Retinal pigment epithelial cell (primary cell): Measurements from ENCODE around the gene UBTF.
"Not testable (repeated sequence)": the region's sequence is repeated elsewhere in the genome, so short reads cannot be mapped to it uniquely, and the experiment has no call there.

Experiments
- DNase-seq: peaks from one replicate; pipeline ENCODE4 v3.0.0-alpha.2; 2010; ENCODE audit warnings: low read depth
- H3K4me3 ChIP-seq: 2 replicates; pipeline ENCODE4 v1.5.1; 2011; ENCODE audit warnings: mild to moderate bottlenecking, low read length, control low read depth, moderate library complexity
- CTCF ChIP-seq: conservative IDR thresholded peaks from 2 replicates; pipeline ENCODE4 v1.5.1; 2011; ENCODE audit warnings: low read depth, low read length, control low read depth, inconsistent platforms

The UBTF gene

DNA sequence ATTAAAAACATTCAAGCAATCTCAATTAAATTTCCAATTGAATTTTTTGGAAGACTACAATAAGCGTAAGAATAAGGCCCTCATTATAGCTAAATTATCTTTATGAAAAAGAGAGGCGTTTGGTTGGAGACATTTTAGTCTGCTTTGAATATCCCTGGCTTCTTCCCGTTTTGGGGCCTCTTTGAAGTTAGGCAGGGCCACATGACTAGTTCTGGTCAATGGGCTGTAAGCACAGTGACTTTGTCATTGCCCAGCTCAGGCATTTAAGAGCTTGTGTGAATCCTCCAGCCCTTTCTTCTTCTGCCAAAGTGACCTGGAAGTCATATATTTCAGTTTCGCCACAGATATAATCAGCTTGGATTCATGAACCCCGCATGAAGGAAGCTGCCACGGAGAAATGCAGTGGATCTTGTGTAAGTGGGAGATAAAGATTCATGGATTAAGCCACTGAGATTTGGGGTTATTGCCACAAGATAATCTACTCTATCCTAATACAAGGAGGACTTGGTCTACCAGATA is 21.7 kb upstream of the UBTF start:
- no peak for DNase-seq
- H3K4me3 ChIP-seq = no peak overlapping the region
- TF ChIP-seq CTCF = no peak

DNA sequence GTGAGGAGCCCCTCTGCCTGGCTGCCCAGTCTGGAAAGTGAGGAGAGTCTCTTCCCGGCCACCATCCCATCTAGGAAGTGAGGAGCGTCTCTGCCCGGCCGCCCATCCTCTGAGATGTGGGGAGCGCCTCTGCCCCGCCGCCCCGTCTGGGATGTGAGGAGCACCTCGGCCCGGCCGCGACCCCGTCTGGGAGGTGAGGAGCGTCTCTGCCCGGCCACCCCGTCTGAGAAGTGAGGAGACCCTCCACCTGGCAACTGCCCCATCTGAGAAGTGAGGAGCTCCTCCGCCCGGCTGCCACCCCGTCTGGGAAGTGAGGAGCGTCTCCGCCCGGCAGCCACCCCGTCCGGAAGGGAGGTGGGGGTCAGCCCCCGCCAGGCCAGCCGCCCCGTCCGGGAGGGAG is 18.4 kb upstream of the UBTF start:
- H3K4me3 ChIP-seq, DNase-seq: not testable (repeated sequence)

- TF ChIP-seq CTCF = no peak
- no peak overlapping the region for H3K4me3 ChIP-seq
Observed at GRCh38 chr17:44236444-44236991, 17.0 kb upstream of the UBTF start.

GRCh38 chr17:44235583-44235936 is 16.1 kb upstream of the UBTF start:
- H3K4me3 ChIP-seq = no peak overlapping the region
- DNase-seq = no peak

More at GRCh38 chr17:44236444-44236991, 17.0 kb upstream of the UBTF start:
- no peak for DNase-seq

GRCh38 chr17:44233582-44233981 is 14.1 kb upstream of the UBTF start:
- H3K4me3 ChIP-seq = no peak overlapping the region
- TF ChIP-seq CTCF = no peak
- DNase-seq = no peak

More at GRCh38 chr17:44235583-44235936, 16.1 kb upstream of the UBTF start:
- TF ChIP-seq CTCF = no peak

- DNase-seq = no peak
- no peak overlapping the region for H3K4me3 ChIP-seq
- TF ChIP-seq CTCF = no peak
Observed at GRCh38 chr17:44232061-44232460, 12.6 kb upstream of the UBTF start.

DNA sequence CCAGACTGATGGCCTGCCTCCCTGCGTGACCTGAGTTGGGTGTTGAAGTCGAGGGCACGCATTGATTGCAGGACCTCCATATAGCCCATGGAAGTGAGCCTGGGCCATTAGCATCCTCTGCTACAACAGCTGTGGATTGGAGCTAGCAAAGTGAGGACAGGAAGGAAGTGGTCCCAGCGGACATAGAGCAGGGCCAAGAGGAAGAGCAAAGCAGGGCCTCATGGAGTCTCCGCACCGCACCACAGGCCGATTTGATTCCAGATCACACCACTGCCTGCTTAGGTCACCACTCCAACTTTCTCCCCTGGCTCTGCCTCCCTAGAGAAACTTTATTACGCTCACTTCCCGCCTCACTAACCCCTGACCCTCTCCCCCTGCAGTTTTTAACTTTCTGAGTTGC is 10.7 kb upstream of the UBTF start:
- TF ChIP-seq CTCF = no peak

More for the DNA sequence above, 10.7 kb upstream of the UBTF start:
- H3K4me3 ChIP-seq = no peak overlapping the region
- DNase-seq = no peak
